ENCODE measurements around the gene SLC16A6.
"Not testable (repeated sequence)": the region's sequence is repeated elsewhere in the genome, so short reads cannot be mapped to it uniquely, and the experiment has no call there.

Gene SLC16A6

DNA sequence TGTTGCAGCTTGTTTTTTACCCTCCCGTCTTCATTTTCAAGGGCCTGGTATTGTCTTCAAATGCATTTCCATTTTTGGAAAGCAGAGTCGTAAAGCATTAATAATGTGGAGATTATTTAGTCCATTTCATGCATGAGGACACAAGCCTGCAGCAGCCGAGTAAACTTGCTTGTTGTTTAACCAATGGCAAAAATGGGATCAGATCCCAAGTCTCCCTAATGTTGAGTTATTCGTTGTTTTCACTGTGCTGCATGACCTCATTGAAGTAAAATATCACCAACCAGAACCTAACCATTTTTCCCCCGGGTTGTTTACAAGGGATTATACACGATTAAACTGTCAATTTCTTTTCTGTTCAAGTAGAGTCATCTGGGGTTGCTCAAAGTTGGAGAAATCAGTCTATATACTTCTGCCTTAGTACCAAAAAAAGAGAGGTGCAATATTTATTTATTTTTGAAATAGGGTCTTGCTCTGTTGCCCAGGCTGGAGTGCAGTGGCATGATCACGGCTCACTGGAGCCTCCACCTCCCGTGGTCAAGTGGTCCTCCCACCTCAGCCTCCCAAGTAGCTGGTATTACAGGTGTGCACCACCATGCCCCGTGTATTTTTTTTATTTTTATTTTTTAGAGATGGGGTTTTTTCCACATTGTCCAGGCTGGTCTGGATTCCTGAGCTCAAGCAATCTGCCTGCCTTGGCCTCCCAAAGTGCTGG lies 30.7 kb downstream of the SLC16A6 start:
- no CpG with 5 or more reads among the region's 9 CpGs for WGBS (ENCODE audit: insufficient coverage, insufficient read length)
- DNase-seq (ENCODE audit: low read depth, low spot score): no peak
- Histone ChIP-seq H3K36me3 (ENCODE audit: control insufficient read depth, insufficient read depth, low read length) (no peaks in the 10 kb centered on the region; the same call in 1 of the 2 replicates), H3K4me3 (ENCODE audit: low read length) (no peak overlapping the region), H3K27me3 (ENCODE audit: control insufficient read depth, insufficient read depth, low read length) (no peaks in the 10 kb centered on the region), H3K9me3 (ENCODE audit: control insufficient read depth, insufficient read depth, low read length) (no peaks in the 10 kb centered on the region), H3K27ac (ENCODE audit: low read length) (no peak overlapping the region), H3K4me1 (ENCODE audit: control insufficient read depth, insufficient read depth, low read length) (no peaks in the 10 kb centered on the region)

GRCh38 chr17:68259648-68259951 lies 31.3 kb downstream of the SLC16A6 start:
- H3K9me3 ChIP-seq (ENCODE audit: control insufficient read depth, insufficient read depth, low read length); H3K27ac ChIP-seq (ENCODE audit: low read length); H3K4me3 ChIP-seq (ENCODE audit: low read length); DNase-seq (ENCODE audit: low read depth, low spot score); H3K36me3 ChIP-seq (ENCODE audit: control insufficient read depth, insufficient read depth, low read length); H3K4me1 ChIP-seq (ENCODE audit: control insufficient read depth, insufficient read depth, low read length); H3K27me3 ChIP-seq (ENCODE audit: control insufficient read depth, insufficient read depth, low read length): not testable (repeated sequence)
- WGBS (ENCODE audit: insufficient coverage, insufficient read length): no CpG with 5 or more reads among the region's 3 CpGs

GRCh38 chr17:68258890-68259647 lies 31.9 kb downstream of the SLC16A6 start:
- not testable (repeated sequence) for H3K36me3 ChIP-seq (ENCODE audit: control insufficient read depth, insufficient read depth, low read length); H3K4me1 ChIP-seq (ENCODE audit: control insufficient read depth, insufficient read depth, low read length); H3K27me3 ChIP-seq (ENCODE audit: control insufficient read depth, insufficient read depth, low read length); DNase-seq (ENCODE audit: low read depth, low spot score); H3K27ac ChIP-seq (ENCODE audit: low read length); H3K9me3 ChIP-seq (ENCODE audit: control insufficient read depth, insufficient read depth, low read length)
- no CpG with 5 or more reads among the region's 44 CpGs for WGBS (ENCODE audit: insufficient coverage, insufficient read length)
- peak overlapping the region; percentile 18; the same call in 1 of the 2 replicates for H3K4me3 ChIP-seq (ENCODE audit: low read length)

GRCh38 chr17:68257934-68258333 lies 33.0 kb downstream of the SLC16A6 start:
- H3K36me3 ChIP-seq (ENCODE audit: control insufficient read depth, insufficient read depth, low read length): no peaks in the 10 kb centered on the region; the same call in 1 of the 2 replicates
- no peaks in the 10 kb centered on the region for H3K9me3 ChIP-seq (ENCODE audit: control insufficient read depth, insufficient read depth, low read length)
- H3K4me3 ChIP-seq (ENCODE audit: low read length): no peak overlapping the region
- H3K27me3 ChIP-seq (ENCODE audit: control insufficient read depth, insufficient read depth, low read length): no peaks in the 10 kb centered on the region
- H3K4me1 ChIP-seq (ENCODE audit: control insufficient read depth, insufficient read depth, low read length): no peaks in the 10 kb centered on the region
- no peak overlapping the region for H3K27ac ChIP-seq (ENCODE audit: low read length)
- no peak for DNase-seq (ENCODE audit: low read depth, low spot score)

- not testable (repeated sequence) for H3K4me3 ChIP-seq (ENCODE audit: low read length); H3K27ac ChIP-seq (ENCODE audit: low read length); H3K9me3 ChIP-seq (ENCODE audit: control insufficient read depth, insufficient read depth, low read length); H3K27me3 ChIP-seq (ENCODE audit: control insufficient read depth, insufficient read depth, low read length); DNase-seq (ENCODE audit: low read depth, low spot score); H3K4me1 ChIP-seq (ENCODE audit: control insufficient read depth, insufficient read depth, low read length); H3K36me3 ChIP-seq (ENCODE audit: control insufficient read depth, insufficient read depth, low read length)
- WGBS (ENCODE audit: insufficient coverage, insufficient read length): no CpG with 5 or more reads among the region's 5 CpGs
Observed at GRCh38 chr17:68256701-68257100, 34.2 kb downstream of the SLC16A6 start.

- WGBS (ENCODE audit: insufficient coverage, insufficient read length): no CpG with 5 or more reads among the region's 5 CpGs
- Histone ChIP-seq H3K4me1 (ENCODE audit: control insufficient read depth, insufficient read depth, low read length) (no peaks in the 10 kb centered on the region), H3K4me3 (ENCODE audit: low read length) (no peak overlapping the region), H3K27ac (ENCODE audit: low read length) (no peak overlapping the region), H3K27me3 (ENCODE audit: control insufficient read depth, insufficient read depth, low read length) (no peaks in the 10 kb centered on the region), H3K9me3 (ENCODE audit: control insufficient read depth, insufficient read depth, low read length) (no peaks in the 10 kb centered on the region), H3K36me3 (ENCODE audit: control insufficient read depth, insufficient read depth, low read length) (no peaks in the 10 kb centered on the region; the same call in 1 of the 2 replicates)
- no peak for DNase-seq (ENCODE audit: low read depth, low spot score)
Observed at GRCh38 chr17:68255731-68256538, 35.0 kb downstream of the SLC16A6 start.

GRCh38 chr17:68255151-68255550 lies 35.8 kb downstream of the SLC16A6 start:
- H3K4me1 ChIP-seq (ENCODE audit: control insufficient read depth, insufficient read depth, low read length): no peaks in the 10 kb centered on the region
- no CpG with 5 or more reads among the region's 4 CpGs for WGBS (ENCODE audit: insufficient coverage, insufficient read length)
- no peak overlapping the region for H3K4me3 ChIP-seq (ENCODE audit: low read length)
- H3K27me3 ChIP-seq (ENCODE audit: control insufficient read depth, insufficient read depth, low read length): no peaks in the 10 kb centered on the region
- H3K36me3 ChIP-seq (ENCODE audit: control insufficient read depth, insufficient read depth, low read length): no peaks in the 10 kb centered on the region; the same call in 1 of the 2 replicates
- no peak for DNase-seq (ENCODE audit: low read depth, low spot score)
- no peaks in the 10 kb centered on the region for H3K9me3 ChIP-seq (ENCODE audit: control insufficient read depth, insufficient read depth, low read length)
- H3K27ac ChIP-seq (ENCODE audit: low read length): no peak overlapping the region

DNA sequence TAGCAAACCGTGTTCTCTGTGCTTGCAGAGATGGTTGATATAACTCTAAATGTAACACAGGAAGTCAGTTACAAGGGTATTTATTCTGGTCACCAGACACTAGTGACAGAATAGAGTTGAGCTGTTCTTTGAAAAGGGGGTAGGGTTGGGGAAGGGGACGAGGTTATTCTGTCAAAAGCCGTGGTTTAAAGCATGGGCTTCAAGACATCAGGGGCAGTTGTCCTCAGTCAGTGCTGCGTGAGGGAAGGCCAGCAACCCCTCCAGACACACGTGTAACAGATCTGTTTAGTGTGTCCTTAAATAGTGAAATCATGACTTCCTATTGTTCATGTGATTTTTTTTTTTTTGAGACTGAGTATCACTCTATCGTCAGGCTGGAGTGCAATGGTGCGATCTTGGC lies 37.5 kb downstream of the SLC16A6 start:
- not testable (repeated sequence) for H3K27ac ChIP-seq (ENCODE audit: low read length); H3K9me3 ChIP-seq (ENCODE audit: control insufficient read depth, insufficient read depth, low read length); H3K27me3 ChIP-seq (ENCODE audit: control insufficient read depth, insufficient read depth, low read length); DNase-seq (ENCODE audit: low read depth, low spot score); H3K36me3 ChIP-seq (ENCODE audit: control insufficient read depth, insufficient read depth, low read length); H3K4me1 ChIP-seq (ENCODE audit: control insufficient read depth, insufficient read depth, low read length); H3K4me3 ChIP-seq (ENCODE audit: low read length)
- WGBS (ENCODE audit: insufficient coverage, insufficient read length): no CpG with 5 or more reads among the region's 7 CpGs

- Histone ChIP-seq H3K4me3 (ENCODE audit: low read length) (no peak overlapping the region), H3K4me1 (ENCODE audit: control insufficient read depth, insufficient read depth, low read length) (no peaks in the 10 kb centered on the region), H3K36me3 (ENCODE audit: control insufficient read depth, insufficient read depth, low read length) (no peaks in the 10 kb centered on the region), H3K27ac (ENCODE audit: low read length) (no peak overlapping the region), H3K9me3 (ENCODE audit: control insufficient read depth, insufficient read depth, low read length) (no peaks in the 10 kb centered on the region), H3K27me3 (ENCODE audit: control insufficient read depth, insufficient read depth, low read length) (no peaks in the 10 kb centered on the region)
- WGBS (ENCODE audit: insufficient coverage, insufficient read length): no CpG with 5 or more reads among the region's 7 CpGs
- no peak for DNase-seq (ENCODE audit: low read depth, low spot score)
Observed at GRCh38 chr17:68249354-68249765, 41.6 kb downstream of the SLC16A6 start.

DNA sequence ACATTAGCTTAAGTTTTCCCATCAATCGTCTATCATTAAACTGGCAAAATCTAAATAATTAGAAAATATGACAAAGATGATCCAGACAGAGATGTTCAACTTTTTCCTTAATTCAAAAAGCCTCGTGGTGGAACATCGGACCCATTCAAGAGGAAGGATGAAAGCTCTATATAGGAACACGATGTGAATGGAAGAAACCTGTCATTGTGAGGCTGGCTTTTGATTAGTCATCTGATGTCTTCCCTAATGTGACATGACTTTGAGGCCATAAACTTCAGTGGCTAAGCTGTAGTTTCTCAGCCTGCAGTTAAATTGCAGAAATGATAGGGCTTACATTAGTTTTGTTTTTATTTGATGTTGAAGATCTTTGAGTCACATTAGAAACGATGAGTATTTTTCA lies 42.0 kb downstream of the SLC16A6 start:
- Histone ChIP-seq H3K9me3 (ENCODE audit: control insufficient read depth, insufficient read depth, low read length) (no peaks in the 10 kb centered on the region), H3K36me3 (ENCODE audit: control insufficient read depth, insufficient read depth, low read length) (no peaks in the 10 kb centered on the region), H3K27ac (ENCODE audit: low read length) (no peak overlapping the region), H3K27me3 (ENCODE audit: control insufficient read depth, insufficient read depth, low read length) (no peaks in the 10 kb centered on the region), H3K4me1 (ENCODE audit: control insufficient read depth, insufficient read depth, low read length) (no peaks in the 10 kb centered on the region), H3K4me3 (ENCODE audit: low read length) (no peak overlapping the region)
- WGBS (ENCODE audit: insufficient coverage, insufficient read length): no CpG with 5 or more reads among the region's 5 CpGs
- no peak for DNase-seq (ENCODE audit: low read depth, low spot score)
